Activated effector memory CD4-positive, alpha-beta T cell treated with anti-CD3 and anti-CD28 coated beads, Interleukin-2, amount 50 U/mL, for 16 hours (primary cell): ENCODE measurements around the gene TNFRSF17.

Source experiments
- DNase-seq: peaks from one replicate; pipeline ENCODE4 v3.0.0-alpha.2; 2020

TNFRSF17 gene

DNA sequence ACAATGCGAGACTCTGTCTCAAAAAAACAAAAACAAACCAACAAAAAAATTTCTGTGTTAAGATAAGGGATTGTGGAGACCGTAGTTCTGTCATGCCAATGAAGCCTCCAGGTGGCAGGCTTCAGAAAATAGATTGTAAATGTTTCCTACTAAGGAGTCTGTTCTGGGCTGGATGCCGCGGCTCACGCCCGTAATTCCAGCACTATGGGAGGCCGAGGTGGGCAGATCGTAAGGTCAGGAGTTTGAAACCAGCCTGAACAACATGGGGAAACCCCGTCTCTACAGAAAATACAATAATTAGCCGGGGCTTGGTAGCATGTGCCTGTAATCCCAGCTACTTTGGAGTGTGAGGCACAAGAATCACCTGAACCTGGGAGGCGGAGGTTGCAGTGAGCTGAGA lies 7.1 kb downstream of the TNFRSF17 start:
- DNase-seq = no peak

DNA sequence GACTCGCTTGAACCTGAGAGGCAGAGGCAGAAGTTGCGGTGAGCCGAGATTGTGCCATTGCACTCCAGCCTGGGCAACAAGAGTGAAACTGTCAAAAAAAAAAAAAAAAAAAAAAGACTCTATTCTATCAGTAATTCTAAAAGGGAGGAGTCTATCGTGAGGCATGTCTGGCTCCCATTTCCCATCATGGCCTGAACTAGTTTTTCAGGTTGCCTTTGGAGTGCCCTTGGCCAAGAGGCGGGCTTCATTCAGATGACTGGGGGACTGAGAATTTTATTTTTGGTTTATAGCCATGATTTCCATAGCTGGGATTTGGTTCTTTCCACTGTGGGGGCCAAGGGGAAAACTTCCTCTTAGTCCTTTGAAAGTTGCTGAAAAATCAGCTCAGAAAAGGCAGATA lies 8.1 kb downstream of the TNFRSF17 start:
- no peak for DNase-seq

DNA sequence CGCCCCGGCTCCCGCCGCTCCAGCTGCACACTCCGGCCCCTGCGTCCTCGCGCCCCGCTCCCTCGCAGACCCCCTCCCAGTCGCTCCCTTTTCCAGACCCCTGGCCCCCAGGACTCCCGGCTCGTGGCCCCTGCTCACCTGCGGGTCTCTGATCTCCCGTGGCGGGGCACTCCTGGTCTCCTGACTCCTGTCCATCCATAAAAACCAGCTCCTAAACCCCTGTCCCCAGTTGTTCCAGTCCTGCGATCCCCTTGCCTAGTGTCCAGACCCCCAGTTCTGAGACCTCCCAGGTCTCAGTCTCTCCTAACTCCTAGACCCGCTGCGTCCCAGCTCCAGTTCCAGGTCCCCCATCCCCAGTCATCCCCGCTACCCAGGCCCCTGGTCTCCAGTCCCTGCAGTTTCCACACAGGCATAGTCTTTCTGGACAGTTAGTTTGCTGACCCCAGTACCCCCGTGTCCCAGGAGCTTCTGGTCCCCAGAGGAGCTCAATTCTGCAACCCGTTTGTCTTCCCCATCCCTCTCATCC lies 11.9 kb downstream of the TNFRSF17 start:
- DNase-seq = no peak

DNA sequence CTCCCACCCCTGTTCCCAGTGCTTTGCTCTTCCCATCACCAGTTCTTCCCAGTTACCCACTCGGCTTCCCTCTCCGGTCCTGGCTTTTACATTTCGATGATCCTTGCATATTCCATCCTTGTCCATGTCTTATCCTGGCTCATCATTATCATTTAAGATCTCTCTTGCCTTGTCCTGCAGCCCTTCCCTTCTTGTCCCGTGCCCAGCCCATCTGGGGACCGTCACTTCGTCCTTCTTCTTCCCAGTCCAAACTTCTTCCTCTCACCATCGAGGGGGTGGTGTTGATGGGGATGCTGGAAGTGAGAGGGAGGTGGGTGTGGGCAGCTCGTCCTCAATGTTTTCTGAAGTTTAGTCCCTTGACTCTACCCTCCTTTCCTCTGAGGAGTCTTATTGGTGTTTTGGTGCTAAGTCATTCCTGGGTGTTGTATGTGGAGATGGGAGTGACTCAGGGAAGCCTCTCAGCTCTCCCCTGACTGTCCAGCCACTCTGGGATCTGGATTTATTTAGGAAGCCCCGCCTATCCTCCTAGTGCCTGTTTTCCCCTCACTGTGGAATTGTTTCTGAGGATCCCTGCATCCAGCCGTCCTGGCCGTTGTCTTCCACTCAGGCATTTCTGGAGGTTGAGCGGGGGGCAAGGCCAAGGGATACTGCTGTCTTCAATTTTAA lies 12.5 kb downstream of the TNFRSF17 start:
- no peak for DNase-seq

DNA sequence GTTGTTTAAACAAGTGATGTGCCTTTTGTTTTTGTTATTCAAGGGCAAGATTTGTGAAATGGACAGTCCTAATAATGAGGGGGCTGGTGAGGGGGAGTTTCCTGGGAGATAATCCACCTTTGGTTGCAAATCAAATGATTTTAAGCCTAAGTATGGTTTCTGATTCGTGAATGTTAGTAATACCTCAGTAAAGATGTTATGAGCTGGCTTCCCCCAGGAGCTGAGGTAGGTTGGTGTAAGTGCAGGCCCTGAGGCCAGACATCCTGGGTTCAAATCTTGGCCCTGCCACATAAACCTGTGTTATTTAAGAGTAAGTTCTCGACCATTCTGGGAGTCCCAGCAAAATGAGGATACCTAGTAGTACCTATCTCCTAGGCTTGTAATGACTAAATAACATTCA lies 13.1 kb downstream of the TNFRSF17 start:
- DNase-seq = no peak

DNA sequence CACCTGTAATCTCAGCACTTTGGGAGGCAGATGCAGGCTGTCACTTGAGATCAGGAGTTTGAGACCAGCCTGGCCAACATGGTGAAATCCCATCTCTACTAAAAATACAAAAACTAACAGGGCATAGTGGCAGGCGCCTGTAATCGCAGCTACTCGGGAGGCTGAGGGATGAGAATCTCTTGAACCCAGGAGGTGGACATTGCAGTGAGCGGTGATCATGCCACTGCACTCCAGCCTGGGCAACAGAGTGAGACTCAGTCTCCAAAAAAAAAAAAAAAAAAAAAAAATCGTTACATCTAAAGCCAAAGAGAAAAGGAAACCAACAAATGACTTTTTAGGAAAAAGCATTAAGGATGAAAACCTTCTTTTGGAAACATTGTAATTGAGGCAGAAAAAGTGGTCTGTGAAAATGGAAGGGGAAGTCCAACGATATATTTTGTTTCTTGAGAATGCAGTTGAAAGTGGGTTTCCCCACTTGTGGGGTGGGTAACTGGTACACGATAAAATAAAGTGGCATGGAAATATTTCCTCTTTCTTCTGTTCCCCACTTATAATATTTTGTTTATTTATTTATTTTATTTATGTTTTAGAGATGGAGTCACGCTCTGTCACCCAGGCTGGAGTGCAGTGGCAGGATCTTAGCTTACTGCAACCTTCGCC lies 14.1 kb downstream of the TNFRSF17 start:
- no peak for DNase-seq

DNA sequence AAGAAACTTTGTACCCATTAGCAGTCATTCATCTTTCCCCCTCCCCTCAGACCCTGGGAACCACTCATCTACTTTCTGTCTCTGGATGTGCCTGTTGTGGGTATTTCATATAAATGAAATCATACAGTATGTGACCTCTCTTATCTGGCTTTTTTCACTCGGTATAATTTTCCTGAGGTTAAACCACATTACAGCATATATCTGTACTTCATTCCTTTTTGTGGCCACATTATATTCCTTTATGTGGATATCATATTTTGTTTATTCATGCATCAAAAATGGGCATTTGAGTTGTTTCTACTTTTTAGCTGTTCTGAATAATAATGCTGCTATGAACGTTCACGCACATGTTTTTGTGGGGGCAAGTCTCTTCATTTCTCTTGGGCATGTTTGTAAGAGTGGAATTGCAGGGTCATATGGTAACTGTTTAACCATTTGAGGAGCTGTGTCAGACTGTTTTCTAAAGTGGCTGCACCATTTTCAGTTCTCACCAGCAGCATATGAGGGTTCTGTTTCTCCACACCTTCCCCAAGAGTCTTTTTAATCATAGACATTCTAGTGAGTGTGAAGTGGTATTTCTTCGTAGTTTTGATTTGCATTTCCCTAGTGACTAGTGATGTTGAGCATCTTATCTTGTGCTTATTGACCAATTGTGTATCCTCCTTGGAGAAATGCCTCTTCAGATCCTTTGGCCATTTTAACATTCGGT lies 15.3 kb downstream of the TNFRSF17 start:
- DNase-seq = no peak

DNA sequence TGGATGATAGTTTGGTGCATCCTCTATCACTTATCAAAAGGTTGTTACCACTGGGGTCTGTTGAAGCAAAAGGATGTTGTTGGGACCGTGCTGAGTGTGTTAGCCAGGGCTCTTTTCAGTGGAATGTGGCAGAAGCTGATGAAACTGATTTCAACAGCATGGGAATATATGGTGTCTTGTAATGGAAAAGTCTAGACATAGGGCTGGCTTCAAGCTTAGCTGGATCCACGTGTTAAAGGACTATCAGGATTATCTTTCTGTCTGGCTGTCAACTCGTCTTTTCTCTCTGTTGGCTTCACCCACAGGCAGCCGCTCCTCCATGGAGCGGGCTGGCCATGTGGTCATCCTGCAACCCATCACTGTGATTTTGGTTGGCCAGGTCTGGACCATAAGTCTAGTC lies 20.2 kb downstream of the TNFRSF17 start:
- no peak for DNase-seq

DNA sequence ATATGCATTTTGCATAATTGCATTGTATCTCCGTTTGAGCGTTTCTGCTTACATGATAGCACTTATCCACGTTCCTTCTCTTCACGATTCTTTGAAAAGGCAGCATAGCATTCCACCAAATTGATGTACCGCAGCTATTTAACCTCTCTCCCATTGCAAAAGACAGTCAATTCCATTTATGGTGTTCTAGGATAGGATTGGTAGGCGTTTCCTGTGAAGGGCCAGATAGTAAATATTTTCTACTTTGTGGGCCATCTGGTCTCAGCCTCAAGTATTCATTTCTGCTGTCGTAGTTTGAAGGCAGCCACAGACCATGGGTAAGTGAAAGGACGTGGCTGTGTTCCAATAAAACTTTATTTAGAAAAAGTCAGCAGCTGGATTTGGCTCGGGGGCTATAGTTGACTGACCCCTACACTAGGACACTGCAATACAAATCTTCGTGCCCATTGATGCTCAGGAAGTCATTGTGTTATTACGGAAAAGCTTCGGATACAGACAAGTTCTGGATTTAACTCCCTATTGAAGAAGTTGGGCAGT lies 21.6 kb downstream of the TNFRSF17 start:
- DNase-seq = no peak

DNA sequence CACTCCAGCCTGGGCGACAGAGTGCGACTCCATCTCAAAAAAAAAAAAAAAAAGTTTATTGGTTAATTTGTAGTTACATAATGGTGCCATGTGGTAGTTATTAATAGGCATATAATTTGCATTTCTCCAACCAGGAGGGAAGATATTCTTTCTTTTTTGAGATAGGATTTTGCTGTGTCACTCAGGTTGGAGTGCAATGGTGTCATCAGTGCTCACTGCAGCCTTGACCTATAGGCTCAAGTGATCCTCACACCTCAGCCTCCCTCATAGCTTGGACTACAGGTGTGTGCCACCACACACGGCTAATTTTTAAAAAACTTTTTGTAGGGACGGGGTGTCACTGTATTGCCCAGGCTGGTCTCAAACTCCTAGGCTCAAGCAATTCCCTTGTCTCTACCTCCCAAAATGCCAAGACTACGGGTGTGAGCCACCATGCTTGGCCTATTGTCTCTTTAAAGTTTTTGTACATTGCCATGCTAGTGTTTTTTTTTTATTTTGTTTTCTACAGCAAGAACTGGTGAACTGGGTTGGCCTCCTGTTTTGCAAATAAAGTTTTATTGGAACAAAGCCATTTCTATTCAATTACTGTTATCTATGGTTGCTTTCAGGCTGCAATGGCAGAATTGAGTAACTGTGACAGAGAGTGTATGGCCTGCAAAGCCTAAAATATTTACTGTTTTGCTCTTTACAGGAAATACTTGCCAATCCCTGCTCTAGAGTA lies 23.4 kb downstream of the TNFRSF17 start:
- no peak for DNase-seq

DNA sequence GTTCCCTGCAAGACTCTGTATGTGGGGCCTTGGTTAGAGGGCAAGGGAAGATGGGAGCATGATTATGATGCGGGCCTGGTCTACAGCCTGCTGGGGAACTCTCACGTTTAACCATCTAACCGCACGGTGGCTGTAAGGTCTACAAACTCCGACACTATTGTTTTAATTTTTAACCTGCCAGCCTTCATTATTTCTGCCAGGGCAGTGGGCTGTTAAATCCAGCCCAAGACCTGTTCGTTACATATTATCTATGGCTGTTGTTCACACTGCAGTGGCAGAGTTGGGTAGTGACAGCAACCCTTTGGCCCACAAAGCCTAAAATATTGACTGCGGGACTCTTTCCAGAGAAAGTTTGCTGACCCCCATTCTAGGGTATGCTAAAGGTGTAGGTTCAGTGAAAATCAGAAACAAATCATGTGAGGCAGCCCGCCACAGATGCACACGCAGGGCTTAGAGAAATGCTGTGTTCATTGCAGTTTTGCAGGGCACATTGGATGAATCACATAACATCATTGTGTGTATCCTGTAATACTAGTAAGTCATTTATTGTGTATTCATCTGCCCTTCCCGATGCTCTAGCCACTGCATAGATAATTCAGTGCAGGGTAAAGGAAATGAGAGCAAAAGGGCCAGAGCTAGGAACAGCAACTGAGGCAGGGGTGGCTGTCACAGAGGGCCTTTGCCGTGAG lies 25.8 kb downstream of the TNFRSF17 start:
- no peak for DNase-seq

DNA sequence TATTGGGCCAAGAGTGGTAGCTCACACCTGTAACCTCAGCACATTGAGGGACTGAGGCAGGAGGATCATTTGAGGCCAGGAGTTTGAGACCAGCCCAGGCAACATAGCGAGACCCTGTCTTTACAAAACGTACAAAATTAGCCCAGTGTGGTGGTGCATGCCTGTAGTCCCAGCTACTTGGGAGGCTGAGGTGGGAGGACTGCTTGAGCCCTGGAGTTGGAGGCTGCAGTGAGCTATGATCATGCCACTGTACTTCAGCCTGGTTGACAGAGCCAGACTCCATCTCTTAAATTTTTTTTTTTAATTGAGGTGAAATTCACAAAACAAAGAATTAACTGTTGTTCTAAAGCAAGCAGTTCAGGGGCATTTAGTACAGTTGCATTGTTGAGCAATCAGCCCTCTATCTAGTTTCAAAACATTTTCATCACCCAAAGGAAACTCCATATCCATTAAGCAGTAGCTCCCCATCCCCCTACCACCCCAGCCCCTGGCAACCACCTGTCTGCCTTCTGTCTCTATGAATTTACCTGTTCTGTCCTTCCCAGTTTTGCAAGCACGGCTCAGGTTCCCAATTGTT lies 27.1 kb downstream of the TNFRSF17 start:
- no peak for DNase-seq

DNA sequence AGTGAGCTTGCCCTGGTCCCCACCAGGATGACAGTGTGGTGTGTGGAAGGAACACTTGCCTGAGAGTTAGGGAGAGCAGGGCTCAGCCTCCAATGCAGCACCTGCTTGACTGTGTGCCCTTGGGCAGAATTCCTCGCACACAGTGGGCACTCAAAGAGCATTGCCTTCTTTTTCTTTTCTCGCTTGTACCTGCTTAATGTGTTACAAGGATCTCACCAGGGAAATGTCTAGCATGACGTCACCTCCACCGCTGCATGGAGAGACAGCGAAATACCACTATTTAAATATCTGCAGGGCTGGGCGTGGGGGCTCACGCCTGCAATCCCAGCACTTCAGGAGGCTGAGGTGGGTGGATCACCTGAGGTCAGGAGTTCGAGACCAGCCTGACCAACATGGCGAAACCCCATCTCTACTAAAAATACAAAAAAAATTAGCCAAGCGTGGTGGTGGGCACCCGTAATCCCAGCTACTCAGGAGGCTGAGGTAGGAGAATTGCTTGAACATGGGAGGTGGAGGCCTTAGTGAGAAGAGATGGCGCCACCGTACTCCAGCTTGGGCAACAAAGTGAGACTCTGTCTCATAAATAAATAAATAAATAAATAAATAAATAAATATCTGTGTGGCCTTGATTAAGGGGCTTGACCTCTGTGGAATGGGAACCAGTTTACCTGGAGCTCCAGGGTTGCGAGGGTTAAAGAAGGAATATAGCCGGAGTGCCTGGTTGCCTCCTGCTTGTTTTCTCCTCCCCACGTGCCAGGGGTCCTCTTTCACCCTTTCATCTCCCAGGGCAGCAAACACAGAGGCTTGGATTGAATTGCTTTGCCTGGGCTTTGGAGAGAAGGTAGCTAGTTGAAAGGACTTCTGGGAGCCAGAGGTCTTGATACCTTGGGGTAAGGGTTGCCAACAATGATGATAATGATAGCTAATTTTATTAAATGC lies 27.8 kb downstream of the TNFRSF17 start:
- DNase-seq = no peak

DNA sequence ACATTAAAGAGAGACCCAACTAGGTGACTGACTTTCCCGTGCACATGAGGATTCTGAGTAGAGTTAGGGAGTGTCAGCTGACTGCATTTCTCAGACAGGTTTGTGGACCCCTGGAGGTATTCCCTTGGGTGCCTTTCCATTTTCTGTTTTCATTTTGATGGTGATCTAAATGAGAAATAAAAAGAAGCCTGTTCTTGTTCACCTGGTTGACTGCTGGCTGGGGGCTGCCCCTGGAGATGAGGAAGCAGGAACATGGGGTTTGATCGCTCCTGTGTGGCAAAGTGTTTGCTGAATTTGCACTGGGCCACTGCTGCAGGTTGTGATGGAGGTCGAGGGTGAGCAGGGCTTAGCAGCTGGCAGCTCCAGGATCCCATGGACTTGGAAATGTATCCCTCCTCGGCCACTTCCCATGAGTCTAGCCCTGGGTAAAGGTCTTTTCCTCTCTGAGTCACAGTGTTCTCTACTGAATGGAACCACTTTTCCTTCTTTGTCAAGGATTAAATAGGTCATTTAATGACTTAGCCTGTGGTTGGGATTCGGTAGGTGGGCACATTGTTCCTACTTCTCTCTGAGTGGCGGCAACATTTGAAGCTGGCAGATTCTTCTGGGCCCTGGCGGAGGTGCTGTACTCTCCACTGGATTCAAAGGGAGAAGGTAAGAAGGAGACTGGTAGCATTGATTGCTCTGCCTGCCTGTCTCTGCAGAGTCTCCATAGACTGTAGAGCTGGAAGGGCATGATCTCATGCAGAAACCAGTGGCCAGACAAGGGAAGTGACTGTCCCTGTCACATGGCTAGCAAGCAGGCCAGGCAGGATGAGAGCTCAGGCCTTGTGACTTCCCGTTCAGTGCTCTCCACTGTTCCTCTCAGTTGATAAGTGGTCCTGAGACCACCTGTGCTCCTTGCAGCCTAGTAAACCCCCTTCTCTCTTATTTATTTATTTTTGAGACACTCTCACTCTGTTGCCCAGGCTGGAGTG lies 29.4 kb downstream of the TNFRSF17 start:
- no peak for DNase-seq

DNA sequence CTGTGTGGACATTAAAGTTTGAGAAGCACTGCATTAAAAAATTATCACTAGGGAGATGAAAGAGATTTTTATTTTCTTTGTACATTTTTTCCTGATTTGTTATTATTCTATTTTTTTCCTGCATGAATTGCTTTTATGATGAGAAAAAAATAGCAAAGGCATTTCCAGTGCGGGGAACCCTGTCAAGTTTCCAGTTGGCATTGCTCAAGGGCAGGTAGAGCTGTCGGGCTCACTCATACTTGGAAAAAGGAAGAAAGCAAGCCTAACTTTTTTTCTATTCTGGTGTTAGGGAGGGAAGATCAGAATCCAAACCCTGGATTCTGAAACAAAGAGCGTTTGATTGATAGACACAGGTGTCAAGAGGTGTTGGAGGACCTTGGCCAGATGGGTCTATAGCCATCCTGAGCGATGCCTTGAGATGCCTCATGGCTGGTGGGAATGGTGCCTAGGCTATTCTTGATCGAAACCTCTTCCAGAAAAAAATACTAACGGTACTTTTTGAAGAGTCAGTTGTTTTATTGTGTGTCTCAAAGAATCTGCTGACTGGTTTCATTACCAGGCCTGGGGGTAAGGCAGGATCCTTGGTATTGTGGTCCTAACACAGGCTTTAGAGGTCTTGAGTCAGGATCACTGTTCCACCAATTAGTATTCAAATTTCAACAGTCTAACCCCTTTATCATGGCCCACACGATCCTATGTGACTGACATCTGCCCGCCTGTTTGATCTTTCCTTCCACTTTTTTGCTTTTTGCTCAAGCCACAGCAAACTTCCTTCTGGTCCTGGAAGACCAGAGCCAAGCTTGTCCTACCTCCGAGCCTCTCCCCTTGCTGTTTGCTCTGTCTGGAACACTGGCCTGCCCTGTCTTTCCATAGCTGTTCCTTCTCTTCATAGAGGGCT lies 31.7 kb downstream of the TNFRSF17 start:
- no peak for DNase-seq

DNA sequence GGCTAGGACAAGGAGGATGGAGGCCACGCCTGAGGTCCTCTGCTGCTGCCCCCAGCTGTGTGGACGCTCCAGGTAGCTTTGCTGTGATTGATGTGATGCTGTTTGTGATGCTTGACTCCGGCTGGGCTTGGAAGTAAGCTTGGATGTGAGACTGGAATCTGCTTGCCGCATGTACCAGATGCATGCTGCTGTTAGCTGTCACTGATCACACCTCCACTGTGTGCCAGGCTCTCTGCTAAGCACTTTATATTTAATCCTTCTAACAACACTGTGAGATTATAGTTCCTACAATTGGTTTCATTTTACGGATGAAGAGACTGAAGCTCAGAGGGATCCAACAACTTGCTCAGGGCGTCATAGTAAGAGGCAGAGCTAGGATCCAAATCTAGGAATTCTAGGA lies 35.0 kb downstream of the TNFRSF17 start:
- DNase-seq = no peak

DNA sequence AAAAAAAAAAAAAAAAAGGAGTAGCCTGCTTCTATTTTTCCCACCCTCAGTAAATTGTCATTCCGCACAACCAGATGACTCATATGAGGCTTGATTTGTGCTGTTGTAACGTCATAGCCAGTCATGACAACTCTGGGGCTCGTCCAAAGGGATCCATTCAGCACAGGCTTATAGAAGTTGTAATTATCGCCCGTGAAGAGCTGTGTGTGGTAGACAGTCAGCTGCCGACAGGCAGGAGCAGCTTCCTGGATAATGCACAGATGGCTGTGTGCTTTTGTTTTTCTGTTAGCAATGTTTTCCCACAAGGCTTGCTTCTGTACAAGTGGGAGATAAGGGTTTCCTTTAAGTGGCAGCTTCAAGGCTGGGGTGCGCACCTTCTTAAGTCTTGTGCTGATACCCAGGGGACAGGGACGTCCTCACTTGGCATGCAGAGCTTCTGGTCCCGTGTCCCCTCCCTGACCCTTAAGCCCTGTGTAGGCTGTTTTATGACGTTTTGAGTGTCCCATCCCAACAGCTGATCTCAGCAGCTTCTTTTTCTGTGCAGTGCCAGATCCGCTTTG lies 37.5 kb downstream of the TNFRSF17 start:
- DNase-seq = no peak

DNA sequence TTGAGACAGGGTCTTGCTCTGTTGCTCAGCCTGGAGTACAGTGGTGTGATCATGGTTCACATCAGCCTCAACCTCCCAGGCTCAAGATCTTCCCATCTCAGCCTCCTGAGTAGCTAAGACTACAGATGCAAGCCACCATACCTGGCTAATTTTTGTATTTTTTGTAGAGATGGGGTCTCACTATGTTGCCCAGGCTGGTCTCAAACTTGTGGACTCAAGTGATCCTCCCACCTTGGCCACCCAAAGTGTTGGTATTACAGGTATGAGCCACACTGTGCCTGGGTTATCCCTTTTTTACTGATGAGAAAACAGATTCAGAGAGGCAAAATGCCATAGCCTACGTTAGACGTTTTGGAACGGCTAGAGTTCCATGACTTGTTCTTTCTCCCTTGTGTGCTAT lies 41.6 kb downstream of the TNFRSF17 start:
- no peak for DNase-seq
